IPS DF 6.9 (cell line): ENCODE results near the gene TBCC.

Source experiments
- DNase-seq: peaks from one replicate; pipeline ENCODE4 v3.0.0-alpha.2; 2013; ENCODE audit warnings: low read depth, low spot score
- H3K27ac ChIP-seq: one replicate; pipeline ENCODE4 v1.5.1; 2013; ENCODE audit warnings: low read length, control low read depth
- H3K27me3 ChIP-seq: 2 replicates; pipeline ENCODE4 v1.6.1; 2013; ENCODE audit warnings: mild to moderate bottlenecking, low read length; ENCODE audit not compliant: control insufficient read depth, insufficient read depth
- H3K36me3 ChIP-seq: 2 replicates; pipeline ENCODE4 v1.6.1; 2013; ENCODE audit warnings: low read length; ENCODE audit not compliant: control insufficient read depth, insufficient read depth
- H3K4me1 ChIP-seq: 2 replicates; pipeline ENCODE4 v1.6.1; 2013; ENCODE audit warnings: low read length; ENCODE audit not compliant: control insufficient read depth, insufficient read depth
- H3K4me3 ChIP-seq: 2 replicates; pipeline ENCODE4 v1.5.1; 2013; ENCODE audit warnings: mild to moderate bottlenecking, low read length
- H3K9me3 ChIP-seq: 2 replicates; pipeline ENCODE4 v1.6.1; 2013; ENCODE audit warnings: low read length, inconsistent platforms; ENCODE audit not compliant: control insufficient read depth, insufficient read depth
- WGBS: extraction: QIAGEN DNeasy Blood & Tissue Kit; methylation state at CpG from one replicate; pipeline ENCODE4 v1.1.7; 2013; ENCODE audit warnings: mixed read lengths, missing lambda C conversion rate; ENCODE audit not compliant: insufficient read length, insufficient coverage; 5-methylcytosine and 5-hydroxymethylcytosine counted together

TBCC gene, protein sequence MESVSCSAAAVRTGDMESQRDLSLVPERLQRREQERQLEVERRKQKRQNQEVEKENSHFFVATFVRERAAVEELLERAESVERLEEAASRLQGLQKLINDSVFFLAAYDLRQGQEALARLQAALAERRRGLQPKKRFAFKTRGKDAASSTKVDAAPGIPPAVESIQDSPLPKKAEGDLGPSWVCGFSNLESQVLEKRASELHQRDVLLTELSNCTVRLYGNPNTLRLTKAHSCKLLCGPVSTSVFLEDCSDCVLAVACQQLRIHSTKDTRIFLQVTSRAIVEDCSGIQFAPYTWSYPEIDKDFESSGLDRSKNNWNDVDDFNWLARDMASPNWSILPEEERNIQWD

DNA sequence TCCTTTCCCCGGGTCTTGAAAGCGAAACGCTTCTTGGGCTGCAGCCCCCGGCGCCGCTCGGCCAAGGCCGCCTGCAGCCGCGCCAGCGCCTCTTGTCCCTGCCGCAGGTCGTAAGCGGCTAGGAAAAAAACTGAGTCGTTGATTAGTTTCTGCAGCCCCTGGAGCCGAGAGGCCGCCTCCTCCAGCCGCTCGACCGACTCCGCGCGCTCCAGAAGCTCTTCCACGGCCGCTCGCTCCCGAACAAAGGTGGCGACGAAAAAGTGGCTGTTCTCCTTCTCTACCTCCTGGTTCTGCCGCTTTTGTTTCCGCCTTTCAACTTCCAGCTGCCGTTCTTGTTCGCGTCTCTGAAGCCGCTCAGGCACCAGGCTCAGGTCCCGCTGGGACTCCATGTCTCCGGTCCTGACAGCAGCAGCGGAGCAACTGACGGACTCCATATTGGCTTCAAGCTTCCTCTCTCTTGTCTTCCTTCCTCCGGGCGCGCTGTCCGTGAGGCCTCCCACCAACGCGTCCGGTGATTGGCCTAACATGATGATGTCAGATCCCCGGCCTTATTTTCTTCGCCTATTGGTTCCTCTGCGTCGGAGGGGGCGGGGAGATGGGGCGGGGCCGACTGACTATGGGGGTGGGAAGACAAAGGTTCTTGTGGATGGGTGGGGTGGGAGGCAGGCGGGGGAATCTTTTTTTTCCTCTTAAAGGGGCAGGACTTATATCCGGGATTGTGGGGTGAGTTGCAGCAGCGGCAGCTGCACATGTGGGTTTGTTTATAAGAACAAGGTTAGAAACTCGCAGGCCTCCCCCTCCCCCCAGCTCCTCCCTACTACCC is at the start of gene TBCC:
Gene TBCC, minus strand, starts transcription at position 464 of the 823 bp plus-strand sequence. Its CDS starts 30 bp downstream, at position 434.
- H3K4me3 ChIP-seq: peak within 1 kb of the TSS; percentile 78
- H3K27ac ChIP-seq: no peak within 1 kb of the TSS
- DNase-seq: peak; percentile 82
- H3K9me3 ChIP-seq: no peaks in the 10 kb centered on the region
- no CpG with 5 or more reads among the region's 57 CpGs for WGBS
- no peaks in the 10 kb centered on the region for H3K36me3 ChIP-seq
- H3K27me3 ChIP-seq: no peaks in the 10 kb centered on the region
- H3K4me1 ChIP-seq: no peaks in the 10 kb centered on the region

GRCh38 chr6:42795651-42796050 is 49.7 kb upstream of the TBCC start:
- H3K4me3 ChIP-seq: no peak overlapping the region
- WGBS: no CpG with 5 or more reads among the region's 1 CpG
- no peaks in the 10 kb centered on the region; the same call in 1 of the 2 replicates for H3K9me3 ChIP-seq
- no peak for DNase-seq
- no peak overlapping the region for H3K27ac ChIP-seq
- no peaks in the 10 kb centered on the region for H3K4me1 ChIP-seq
- no peaks in the 10 kb centered on the region for H3K27me3 ChIP-seq
- no peaks in the 10 kb centered on the region for H3K36me3 ChIP-seq

DNA sequence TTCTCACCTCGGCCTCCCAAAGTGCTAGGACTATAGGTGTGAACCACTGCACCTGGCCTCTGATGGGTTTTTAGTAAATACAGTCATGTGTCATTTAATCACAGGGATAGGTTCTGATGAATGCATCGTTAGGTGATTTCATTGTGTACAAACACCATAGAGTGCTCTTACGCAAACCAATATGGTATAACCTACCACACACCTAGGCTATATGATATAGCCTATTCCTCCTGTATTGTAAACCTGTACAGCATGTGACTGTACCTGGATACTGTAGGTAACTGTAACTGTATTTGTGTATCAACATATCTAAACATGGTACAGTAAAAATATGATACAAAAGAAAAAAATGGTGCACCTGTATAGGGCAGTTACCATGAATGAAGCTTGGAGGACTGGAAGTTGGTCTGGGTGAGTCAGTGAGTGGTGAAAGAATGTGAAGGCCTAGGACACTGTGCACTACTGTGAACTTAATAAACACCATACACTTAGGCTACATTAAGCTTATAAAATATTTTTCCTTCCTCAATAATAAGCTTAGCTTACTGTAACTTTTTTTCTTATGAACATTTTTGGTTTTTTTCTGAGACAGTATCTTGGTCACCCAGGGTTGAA is 45.9 kb upstream of the TBCC start:
- Histone ChIP-seq H3K4me1 (0 out of 2 replicates have a peak, but pooled peaks cover 1% of the 10 kb centered on the region), H3K36me3 (no peaks in the 10 kb centered on the region), H3K9me3 (no peaks in the 10 kb centered on the region; the same call in 1 of the 2 replicates), H3K27ac (no peak overlapping the region), H3K27me3 (no peaks in the 10 kb centered on the region), H3K4me3 (no peak overlapping the region)
- DNase-seq: no peak
- no CpG with 5 or more reads among the region's 3 CpGs for WGBS

GRCh38 chr6:42790549-42791181 is 44.8 kb upstream of the TBCC start:
- Histone ChIP-seq H3K27ac (no peak overlapping the region), H3K4me1 (0 out of 2 replicates have a peak, but pooled peaks cover 1% of the 10 kb centered on the region), H3K27me3 (no peaks in the 10 kb centered on the region), H3K36me3 (no peaks in the 10 kb centered on the region), H3K4me3 (no peak overlapping the region), H3K9me3 (no peaks in the 10 kb centered on the region)
- WGBS: no CpG with 5 or more reads among the region's 5 CpGs
- no peak for DNase-seq

- Histone ChIP-seq H3K4me3 (no peak overlapping the region), H3K9me3 (no peaks in the 10 kb centered on the region), H3K27ac (no peak overlapping the region), H3K36me3 (no peaks in the 10 kb centered on the region), H3K27me3 (no peaks in the 10 kb centered on the region), H3K4me1 (peaks cover 3% of the 10 kb centered on the region; the same call in 1 of the 2 replicates)
- no peak for DNase-seq
- no CpG with 5 or more reads among the region's 4 CpGs for WGBS
Observed at GRCh38 chr6:42788671-42789070, 42.8 kb upstream of the TBCC start.

DNA sequence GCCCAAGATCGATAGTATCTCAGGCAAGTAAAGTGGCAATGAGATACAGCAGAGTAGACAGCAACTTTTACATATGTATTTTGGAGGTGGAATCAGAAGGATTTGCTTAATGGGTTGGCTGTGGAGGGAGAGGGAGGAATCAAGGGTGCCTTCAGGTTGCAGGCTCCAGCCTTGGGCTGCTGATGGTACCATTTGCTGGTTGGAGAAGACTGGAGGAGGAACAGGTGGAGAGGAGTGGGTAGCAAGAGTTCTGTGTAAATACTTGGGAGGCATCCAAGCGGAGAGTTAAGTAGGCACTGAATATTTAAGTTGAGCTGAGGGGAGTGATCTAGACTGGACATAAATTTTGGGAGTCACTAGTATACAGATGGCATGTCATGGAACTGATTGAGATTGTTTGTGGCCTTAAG is 41.2 kb upstream of the TBCC start:
- Histone ChIP-seq H3K4me3 (no peak overlapping the region), H3K27ac (no peak overlapping the region), H3K9me3 (no peaks in the 10 kb centered on the region), H3K36me3 (no peaks in the 10 kb centered on the region), H3K27me3 (no peaks in the 10 kb centered on the region), H3K4me1 (peaks cover 3% of the 10 kb centered on the region; the same call in 1 of the 2 replicates)
- no peak for DNase-seq
- no CpG with 5 or more reads among the region's 2 CpGs for WGBS

- H3K36me3 ChIP-seq: no peaks in the 10 kb centered on the region
- WGBS: no CpG with 5 or more reads among the region's 3 CpGs
- no peaks in the 10 kb centered on the region for H3K9me3 ChIP-seq
- no peak overlapping the region for H3K4me3 ChIP-seq
- no peak overlapping the region for H3K27ac ChIP-seq
- DNase-seq: no peak
- H3K4me1 ChIP-seq: peaks cover 3% of the 10 kb centered on the region; the same call in 1 of the 2 replicates
- H3K27me3 ChIP-seq: no peaks in the 10 kb centered on the region
Observed at GRCh38 chr6:42786525-42786985, 40.7 kb upstream of the TBCC start.

GRCh38 chr6:42784717-42785498 is 39.0 kb upstream of the TBCC start:
- no CpG with 5 or more reads among the region's 12 CpGs for WGBS
- H3K27ac ChIP-seq: no peak overlapping the region
- H3K36me3 ChIP-seq: no peaks in the 10 kb centered on the region
- DNase-seq: no peak
- H3K4me1 ChIP-seq: peaks cover 2% of the 10 kb centered on the region; the same call in 1 of the 2 replicates
- H3K4me3 ChIP-seq: no peak overlapping the region; the same call in 1 of the 2 replicates
- no peaks in the 10 kb centered on the region for H3K27me3 ChIP-seq
- no peaks in the 10 kb centered on the region for H3K9me3 ChIP-seq

GRCh38 chr6:42783876-42784642 is 38.2 kb upstream of the TBCC start:
- Histone ChIP-seq H3K27me3 (no peaks in the 10 kb centered on the region), H3K4me3 (peak overlapping the region; percentile 96), H3K36me3 (no peaks in the 10 kb centered on the region), H3K9me3 (no peaks in the 10 kb centered on the region), H3K27ac (no peak overlapping the region), H3K4me1 (peaks cover 2% of the 10 kb centered on the region; the same call in 1 of the 2 replicates)
- no CpG with 5 or more reads among the region's 10 CpGs for WGBS
- DNase-seq: no peak
